Esophagus muscularis mucosa (tissue), 3 donors: ENCODE measurements around the gene ATXN7L3.

ENCODE experiments used
- EP300 ChIP-seq: sonication (generic); formaldehyde crosslinking; IDR thresholded peaks from one replicate; pipeline ENCODE4 v1.6.1; 2017; ENCODE audit warnings: antibody characterized with exemption
- TF ChIP-seq, protein P1 (sequence below), 3 experiments: fragments of 200-600 bp in 2 of 3; fragments of 450-650 bp in 1 of 3; sonication (generic) in 2 of 3; IDR thresholded peaks; one replicate each; pipeline ENCODE4 v1.5.1; 2017 to 2019; ENCODE audit warnings: antibody characterized with exemption in 3 of 3, mild to moderate bottlenecking in 2 of 3, moderate library complexity in 1 of 3

DNA sequence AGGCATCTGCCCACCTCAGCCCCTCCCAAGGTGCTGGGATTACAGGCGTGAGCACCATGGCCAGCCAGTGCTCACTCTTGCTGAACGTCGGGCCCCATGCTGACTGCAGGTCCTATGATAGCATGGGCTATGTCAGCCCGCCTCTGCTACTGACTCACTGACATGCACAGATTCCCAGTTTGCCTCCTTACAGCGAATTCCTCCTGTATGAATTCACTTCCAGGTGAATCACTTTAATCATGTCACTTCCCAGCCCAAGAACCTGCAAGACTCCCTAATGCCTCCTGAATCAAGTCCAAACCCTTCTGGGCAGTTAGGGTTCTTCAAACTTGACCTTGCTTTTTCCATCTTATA, 35.9 kb upstream of the ATXN7L3 start:
- no peak for TF ChIP-seq EP300
- TF ChIP-seq, protein P1, sequence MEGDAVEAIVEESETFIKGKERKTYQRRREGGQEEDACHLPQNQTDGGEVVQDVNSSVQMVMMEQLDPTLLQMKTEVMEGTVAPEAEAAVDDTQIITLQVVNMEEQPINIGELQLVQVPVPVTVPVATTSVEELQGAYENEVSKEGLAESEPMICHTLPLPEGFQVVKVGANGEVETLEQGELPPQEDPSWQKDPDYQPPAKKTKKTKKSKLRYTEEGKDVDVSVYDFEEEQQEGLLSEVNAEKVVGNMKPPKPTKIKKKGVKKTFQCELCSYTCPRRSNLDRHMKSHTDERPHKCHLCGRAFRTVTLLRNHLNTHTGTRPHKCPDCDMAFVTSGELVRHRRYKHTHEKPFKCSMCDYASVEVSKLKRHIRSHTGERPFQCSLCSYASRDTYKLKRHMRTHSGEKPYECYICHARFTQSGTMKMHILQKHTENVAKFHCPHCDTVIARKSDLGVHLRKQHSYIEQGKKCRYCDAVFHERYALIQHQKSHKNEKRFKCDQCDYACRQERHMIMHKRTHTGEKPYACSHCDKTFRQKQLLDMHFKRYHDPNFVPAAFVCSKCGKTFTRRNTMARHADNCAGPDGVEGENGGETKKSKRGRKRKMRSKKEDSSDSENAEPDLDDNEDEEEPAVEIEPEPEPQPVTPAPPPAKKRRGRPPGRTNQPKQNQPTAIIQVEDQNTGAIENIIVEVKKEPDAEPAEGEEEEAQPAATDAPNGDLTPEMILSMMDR (IDR thresholded peaks at IDR 0.05): no peak
